Gastroesophageal sphincter (tissue), 3 donors: ENCODE data around the gene PALM3.

Source experiments
- EP300 ChIP-seq: sonication (generic); formaldehyde crosslinking; IDR thresholded peaks from one replicate; pipeline ENCODE4 v1.6.1; 2017; ENCODE audit warnings: antibody characterized with exemption, mild to moderate bottlenecking
- POLR2A ChIP-seq, 2 donors: fragments of 450-650 bp; IDR thresholded peaks; one replicate each; pipeline ENCODE4 v1.6.1; 2017; ENCODE audit warnings: antibody characterized with exemption in 2 of 2, mild to moderate bottlenecking in 2 of 2, moderate library complexity in 1 of 2
- POLR2AphosphoS5 ChIP-seq: sonication (generic); formaldehyde crosslinking; IDR thresholded peaks from one replicate; pipeline ENCODE4 v1.6.1; 2017; ENCODE audit warnings: antibody characterized with exemption
- TF ChIP-seq, protein P1 (sequence below), 4 experiments: fragments of 200-600 bp in 2 of 4; fragments of 450-650 bp in 2 of 4; sonication (generic) in 1 of 4; IDR thresholded peaks; one replicate each; pipeline ENCODE4 v1.5.1; 2017 to 2019; ENCODE audit warnings: antibody characterized with exemption in 4 of 4, mild to moderate bottlenecking in 2 of 4, moderate library complexity in 2 of 4

DNA sequence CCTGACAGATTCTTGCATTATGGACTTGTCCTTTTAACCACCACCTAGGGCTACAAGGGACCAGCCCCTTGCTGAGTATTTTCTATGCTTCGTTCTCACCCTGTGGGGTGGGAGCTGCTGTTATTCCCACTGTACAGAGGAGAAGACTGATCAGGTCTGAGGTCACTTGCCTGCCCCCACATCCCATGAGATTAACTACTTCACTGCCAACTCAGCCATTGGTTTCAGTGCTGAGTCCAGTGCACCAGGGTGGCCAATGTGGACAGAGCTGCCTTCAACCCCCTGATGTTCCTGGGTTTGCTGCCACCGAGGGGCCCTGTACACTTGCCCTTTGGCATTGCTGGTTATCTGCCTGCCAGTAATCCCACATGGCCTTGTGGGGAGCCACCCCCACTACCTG is 48.8 kb upstream of the PALM3 start:
- TF ChIP-seq EP300: no peak
- TF ChIP-seq, protein P1, sequence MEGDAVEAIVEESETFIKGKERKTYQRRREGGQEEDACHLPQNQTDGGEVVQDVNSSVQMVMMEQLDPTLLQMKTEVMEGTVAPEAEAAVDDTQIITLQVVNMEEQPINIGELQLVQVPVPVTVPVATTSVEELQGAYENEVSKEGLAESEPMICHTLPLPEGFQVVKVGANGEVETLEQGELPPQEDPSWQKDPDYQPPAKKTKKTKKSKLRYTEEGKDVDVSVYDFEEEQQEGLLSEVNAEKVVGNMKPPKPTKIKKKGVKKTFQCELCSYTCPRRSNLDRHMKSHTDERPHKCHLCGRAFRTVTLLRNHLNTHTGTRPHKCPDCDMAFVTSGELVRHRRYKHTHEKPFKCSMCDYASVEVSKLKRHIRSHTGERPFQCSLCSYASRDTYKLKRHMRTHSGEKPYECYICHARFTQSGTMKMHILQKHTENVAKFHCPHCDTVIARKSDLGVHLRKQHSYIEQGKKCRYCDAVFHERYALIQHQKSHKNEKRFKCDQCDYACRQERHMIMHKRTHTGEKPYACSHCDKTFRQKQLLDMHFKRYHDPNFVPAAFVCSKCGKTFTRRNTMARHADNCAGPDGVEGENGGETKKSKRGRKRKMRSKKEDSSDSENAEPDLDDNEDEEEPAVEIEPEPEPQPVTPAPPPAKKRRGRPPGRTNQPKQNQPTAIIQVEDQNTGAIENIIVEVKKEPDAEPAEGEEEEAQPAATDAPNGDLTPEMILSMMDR (IDR thresholded peaks at IDR 0.05): no peak
- no peak for TF ChIP-seq POLR2A (IDR thresholded peaks at IDR 0.05)
- no peak for TF ChIP-seq POLR2AphosphoS5
